ENCODE results near the gene BNIP1. TPM values are rescaled to one million over a fixed set of nuclear protein-coding genes. Genes with fewer than 3 reads are reported as not detected.
"Not testable (repeated sequence)": the region's sequence is repeated elsewhere in the genome, so short reads cannot be mapped to it uniquely, and the experiment has no call there.

BNIP1 gene
- total and polyA plus RNA-seq, 2 experiments from 2014 or later: 13.1 to 14.7 TPM

GRCh38 chr5:173152547-173152946, 8.2 kb downstream of the BNIP1 start:
- TF ChIP-seq EZH2phosphoT487 (IDR thresholded peaks at IDR 0.05; ENCODE audit: low read depth, severe bottlenecking, unreplicated experiment) (no peak), EZH2 (IDR thresholded peaks at IDR 0.05; ENCODE audit: borderline replicate concordance) (no peak), CTCF (IDR thresholded peaks at IDR 0.05; ENCODE audit: poor library complexity) (no peak)
- no peak for DNase-seq (ENCODE audit: low spot score)
- no peaks in the 10 kb centered on the region for H3K9me3 ChIP-seq (ENCODE audit: low read depth)
- no peaks in the 10 kb centered on the region for H3K36me3 ChIP-seq (replicated peaks; ENCODE audit: insufficient read depth, low read depth)
- WGBS (ENCODE audit: low lambda C conversion rate, missing lambda C conversion rate): 99% methylated on average over 5 of the region's 5 CpGs
- no peak overlapping the region for H2AFZ ChIP-seq
- H3K27ac ChIP-seq: no peak overlapping the region
- H4K20me1 ChIP-seq (ENCODE audit: insufficient read depth, poor library complexity, severe bottlenecking): no peaks in the 10 kb centered on the region
- H3K4me2 ChIP-seq: no peak overlapping the region
- no peaks in the 10 kb centered on the region for H3K4me1 ChIP-seq (ENCODE audit: insufficient read depth)
- H3K79me2 ChIP-seq: no peaks in the 10 kb centered on the region
- no peaks in the 10 kb centered on the region for H3K9me2 ChIP-seq (replicated peaks; ENCODE audit: insufficient read depth)
- no peaks in the 10 kb centered on the region for H3K27me3 ChIP-seq
- no peak overlapping the region for H3K4me3 ChIP-seq

GRCh38 chr5:173153842-173154241, 9.5 kb downstream of the BNIP1 start:
- no peak for DNase-seq (ENCODE audit: low spot score)
- Histone ChIP-seq H3K4me2 (no peak overlapping the region), H2AFZ (no peak overlapping the region), H3K4me3 (no peak overlapping the region), H3K9me2 (replicated peaks; ENCODE audit: insufficient read depth) (no peaks in the 10 kb centered on the region), H3K79me2 (no peaks in the 10 kb centered on the region), H3K36me3 (replicated peaks; ENCODE audit: insufficient read depth, low read depth) (no peaks in the 10 kb centered on the region), H4K20me1 (ENCODE audit: insufficient read depth, poor library complexity, severe bottlenecking) (no peaks in the 10 kb centered on the region), H3K4me1 (ENCODE audit: insufficient read depth) (no peaks in the 10 kb centered on the region), H3K9me3 (ENCODE audit: low read depth) (no peaks in the 10 kb centered on the region), H3K27me3 (no peaks in the 10 kb centered on the region), H3K27ac (no peak overlapping the region)
- 94% methylated on average over 7 of the region's 7 CpGs for WGBS (ENCODE audit: low lambda C conversion rate, missing lambda C conversion rate)
- no peak for TF ChIP-seq EZH2 (IDR thresholded peaks at IDR 0.05; ENCODE audit: borderline replicate concordance)
- no peak for TF ChIP-seq CTCF (IDR thresholded peaks at IDR 0.05; ENCODE audit: poor library complexity)
- no peak for TF ChIP-seq EZH2phosphoT487 (IDR thresholded peaks at IDR 0.05; ENCODE audit: low read depth, severe bottlenecking, unreplicated experiment)

- H3K27me3 ChIP-seq; H2AFZ ChIP-seq; H3K9me2 ChIP-seq (replicated peaks; ENCODE audit: insufficient read depth); H3K79me2 ChIP-seq; H3K4me1 ChIP-seq (ENCODE audit: insufficient read depth); H3K4me3 ChIP-seq; H3K36me3 ChIP-seq (replicated peaks; ENCODE audit: insufficient read depth, low read depth); DNase-seq (ENCODE audit: low spot score); H3K9me3 ChIP-seq (ENCODE audit: low read depth); H3K4me2 ChIP-seq; H4K20me1 ChIP-seq (ENCODE audit: insufficient read depth, poor library complexity, severe bottlenecking); H3K27ac ChIP-seq: not testable (repeated sequence)
- WGBS (ENCODE audit: low lambda C conversion rate, missing lambda C conversion rate): 93% methylated on average over 5 of the region's 5 CpGs
These were observed 10.3 kb downstream of the BNIP1 start for GRCh38 chr5:173154619-173155018.

- no peak for TF ChIP-seq EZH2phosphoT487 (IDR thresholded peaks at IDR 0.05; ENCODE audit: low read depth, severe bottlenecking, unreplicated experiment)
- TF ChIP-seq EZH2 (IDR thresholded peaks at IDR 0.05; ENCODE audit: borderline replicate concordance): no peak
- no peak for TF ChIP-seq CTCF (IDR thresholded peaks at IDR 0.05; ENCODE audit: poor library complexity)
- no peaks in the 10 kb centered on the region for H3K9me2 ChIP-seq (replicated peaks; ENCODE audit: insufficient read depth)
- no peaks in the 10 kb centered on the region for H3K9me3 ChIP-seq (ENCODE audit: low read depth)
- H3K4me2 ChIP-seq: no peak overlapping the region
- H2AFZ ChIP-seq: no peak overlapping the region
- H3K27me3 ChIP-seq: no peaks in the 10 kb centered on the region
- H3K4me3 ChIP-seq: no peak overlapping the region
- no peaks in the 10 kb centered on the region for H3K79me2 ChIP-seq
- 76% methylated on average over 2 of the region's 2 CpGs for WGBS (ENCODE audit: low lambda C conversion rate, missing lambda C conversion rate)
- no peaks in the 10 kb centered on the region for H3K4me1 ChIP-seq (ENCODE audit: insufficient read depth)
- no peak overlapping the region for H3K27ac ChIP-seq
- no peaks in the 10 kb centered on the region for H4K20me1 ChIP-seq (ENCODE audit: insufficient read depth, poor library complexity, severe bottlenecking)
- no peaks in the 10 kb centered on the region for H3K36me3 ChIP-seq (replicated peaks; ENCODE audit: insufficient read depth, low read depth)
- no peak for DNase-seq (ENCODE audit: low spot score)
These were observed 11.6 kb downstream of the BNIP1 start for GRCh38 chr5:173155912-173156311.
